WTC11 (cell line): ENCODE measurements around the gene VWA8. TPM values are rescaled to one million over a fixed set of nuclear protein-coding genes. Genes with fewer than 3 reads are reported as not detected.

ENCODE experiments used
- ATAC-seq: fragments of 200-7000 bp; cut with Tn5 transposase; 2 replicates; pipeline ENCODE4 v1.10.0; 2021; ENCODE audit warnings: mild to moderate bottlenecking, moderate library complexity
- CTCF ChIA-PET: fragments of 300-600 bp; sonication (Branson Sonifier 250); formaldehyde crosslinking; loops from one replicate; lab custom pipeline; 2021; ENCODE audit warnings: antibody characterized with exemption; lab: Charles Lee
- POLR2A ChIA-PET: fragments of 350-600 bp; sonication (Branson Sonifier 250); formaldehyde crosslinking; loops from one replicate; lab custom pipeline; 2021; ENCODE audit warnings: antibody characterized with exemption; lab: Charles Lee
- DNase-seq: peaks from one replicate; pipeline ENCODE4 v3.0.0; 2021; ENCODE audit warnings: low spot score
- H3K27ac Mint-ChIP-seq: 2 replicates; pipeline ENCODE4 v1.8.0; 2021; ENCODE audit warnings: mixed read lengths
- H3K27me3 Mint-ChIP-seq: 2 replicates; pipeline ENCODE4 v1.8.0; 2021; ENCODE audit warnings: low read depth, mild to moderate bottlenecking, moderate library complexity, mixed read lengths
- H3K36me3 Mint-ChIP-seq: 2 replicates; pipeline ENCODE4 v1.8.0; 2021; ENCODE audit warnings: mixed read lengths
- H3K4me1 Mint-ChIP-seq: 2 replicates; pipeline ENCODE4 v1.8.0; 2022; ENCODE audit warnings: mixed read lengths
- H3K4me3 Mint-ChIP-seq: 2 replicates; pipeline ENCODE4 v1.8.0; 2021; ENCODE audit warnings: mild to moderate bottlenecking, moderate library complexity, mixed read lengths
- H3K9me3 Mint-ChIP-seq: 2 replicates; pipeline ENCODE4 v1.8.0; 2021; ENCODE audit warnings: mixed read lengths
- ATF6 ChIP-seq: sonication (generic); formaldehyde crosslinking; IDR thresholded peaks from 2 replicates; pipeline ENCODE4 v1.8.1; 2023; ENCODE audit warnings: mild to moderate bottlenecking, missing genetic modification reagents
- GRHL2 ChIP-seq: fragments of 250-450 bp; sonication (Bioruptor Pico); IDR thresholded peaks from 2 replicates; pipeline ENCODE4 v1.8.0; 2022; ENCODE audit warnings: mild to moderate bottlenecking, moderate library complexity; ENCODE audit not compliant: insufficient replicate concordance, severe bottlenecking
- NR3C1 ChIP-seq: sonication (generic); formaldehyde crosslinking; conservative IDR thresholded peaks from 2 replicates; pipeline ENCODE4 v1.8.1; 2023; ENCODE audit warnings: low read depth, mild to moderate bottlenecking, missing genetic modification reagents
- SMAD3 ChIP-seq: sonication (generic); formaldehyde crosslinking; IDR thresholded peaks from 2 replicates; pipeline ENCODE4 v1.8.0; 2022; ENCODE audit warnings: missing genetic modification reagents, mild to moderate bottlenecking, borderline replicate concordance
- SMAD4 ChIP-seq: sonication (generic); formaldehyde crosslinking; IDR thresholded peaks from 2 replicates; pipeline ENCODE4 v1.8.0; 2022; ENCODE audit warnings: mild to moderate bottlenecking, missing genetic modification reagents
- SOX15 ChIP-seq: fragments of 250-450 bp; sonication (Bioruptor Pico); IDR thresholded peaks from 2 replicates; pipeline ENCODE4 v1.9.0; 2021; ENCODE audit warnings: mild to moderate bottlenecking
- STAT6 ChIP-seq: sonication (generic); formaldehyde crosslinking; conservative IDR thresholded peaks from 2 replicates; pipeline ENCODE4 v1.8.1; 2023; ENCODE audit warnings: mild to moderate bottlenecking, low read depth, missing genetic modification reagents, moderate library complexity
- USF2 ChIP-seq: sonication (generic); formaldehyde crosslinking; IDR thresholded peaks from 2 replicates; pipeline ENCODE4 v1.8.1; 2023; ENCODE audit warnings: mild to moderate bottlenecking, missing genetic modification reagents, moderate library complexity
- ZBTB21 ChIP-seq: sonication (generic); formaldehyde crosslinking; IDR thresholded peaks from 2 replicates; pipeline ENCODE4 v1.8.1; 2023; ENCODE audit warnings: mild to moderate bottlenecking, missing genetic modification reagents, borderline replicate concordance
- ZNF121 ChIP-seq: sonication (generic); formaldehyde crosslinking; IDR thresholded peaks from 2 replicates; pipeline ENCODE4 v1.8.0; 2023; ENCODE audit warnings: missing genetic modification reagents
- ZNF232 ChIP-seq: sonication (generic); formaldehyde crosslinking; IDR thresholded peaks from 2 replicates; pipeline ENCODE4 v1.8.0; 2022; ENCODE audit warnings: mild to moderate bottlenecking, missing genetic modification reagents
- ZNF281 ChIP-seq: sonication (generic); formaldehyde crosslinking; IDR thresholded peaks from 2 replicates; pipeline ENCODE4 v1.8.0; 2023; ENCODE audit warnings: mild to moderate bottlenecking, missing genetic modification reagents
- ZNF416 ChIP-seq: fragments of 250-450 bp; sonication (Bioruptor Pico); IDR thresholded peaks from 2 replicates; pipeline ENCODE4 v1.9.0; 2021; ENCODE audit warnings: mild to moderate bottlenecking, inconsistent platforms
- ZSCAN18 ChIP-seq: fragments of 250-450 bp; sonication (Bioruptor Pico); IDR thresholded peaks from 2 replicates; pipeline ENCODE4 v2.1.2; 2022; ENCODE audit warnings: mild to moderate bottlenecking, moderate library complexity
- total RNA-seq: library from RNA; stranded (reverse); gene quantifications from 3 replicates; pipeline ENCODE4 v1.2.3, GENCODE V29; 2021
- TF ChIP-seq, protein P1 (sequence below): sonication (generic); formaldehyde crosslinking; IDR thresholded peaks from 2 replicates; pipeline ENCODE4 v1.8.0; 2023; ENCODE audit warnings: missing genetic modification reagents
- TF ChIP-seq, protein P2 (sequence below): sonication (generic); formaldehyde crosslinking; IDR thresholded peaks from 2 replicates; pipeline ENCODE4 v1.8.0; 2022; ENCODE audit warnings: mild to moderate bottlenecking, missing genetic modification reagents
- TF ChIP-seq, protein P3 (sequence below): fragments of 250-450 bp; sonication (Bioruptor Pico); IDR thresholded peaks from 2 replicates; pipeline ENCODE4 v1.9.0; 2021; ENCODE audit warnings: mild to moderate bottlenecking

VWA8 gene
- total RNA-seq, 1 experiment from 2014 or later: 19.9 TPM

GRCh38 chr13:41608839-41609177 lies 352.1 kb downstream of the VWA8 start (continued):
- TF ChIP-seq, protein P1, sequence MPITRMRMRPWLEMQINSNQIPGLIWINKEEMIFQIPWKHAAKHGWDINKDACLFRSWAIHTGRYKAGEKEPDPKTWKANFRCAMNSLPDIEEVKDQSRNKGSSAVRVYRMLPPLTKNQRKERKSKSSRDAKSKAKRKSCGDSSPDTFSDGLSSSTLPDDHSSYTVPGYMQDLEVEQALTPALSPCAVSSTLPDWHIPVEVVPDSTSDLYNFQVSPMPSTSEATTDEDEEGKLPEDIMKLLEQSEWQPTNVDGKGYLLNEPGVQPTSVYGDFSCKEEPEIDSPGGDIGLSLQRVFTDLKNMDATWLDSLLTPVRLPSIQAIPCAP (CRISPR knock-in tag): no peak

DNA sequence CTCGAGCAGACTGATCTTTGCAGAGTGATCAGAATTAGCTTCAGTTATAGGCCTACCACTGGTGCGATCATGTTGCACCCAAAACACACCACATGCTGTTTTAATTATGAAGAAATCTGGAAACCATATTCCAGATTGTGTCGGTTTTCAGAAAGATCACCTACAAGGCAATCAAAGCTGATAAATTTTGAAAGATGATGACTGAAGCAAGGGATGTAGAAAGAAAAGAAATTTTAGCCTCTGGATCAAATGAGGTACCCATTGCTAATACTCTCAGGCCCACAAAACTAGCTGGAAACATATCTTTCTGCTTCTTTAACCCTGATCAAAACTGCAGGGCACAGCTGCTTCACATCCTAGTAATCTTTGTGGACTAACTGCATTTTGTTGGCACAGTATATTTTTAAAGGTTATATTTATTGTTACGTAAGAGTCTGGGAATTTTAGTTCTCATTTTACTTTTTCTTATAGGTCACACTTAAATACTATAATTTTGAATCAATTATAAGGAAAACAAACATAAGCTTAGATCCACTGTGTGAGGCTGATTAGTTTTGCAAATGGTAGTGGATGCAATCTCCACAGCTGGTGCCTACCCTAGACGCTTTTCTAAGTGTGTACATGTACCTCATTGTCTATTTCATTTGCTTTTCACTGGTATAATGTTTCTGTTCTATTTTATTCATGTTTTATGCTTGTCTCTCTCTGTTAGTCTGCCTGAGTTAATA lies 352.6 kb downstream of the VWA8 start:
- no peak for ATAC-seq
- CTCF ChIA-PET: no interaction called here
- TF ChIP-seq, protein P2, sequence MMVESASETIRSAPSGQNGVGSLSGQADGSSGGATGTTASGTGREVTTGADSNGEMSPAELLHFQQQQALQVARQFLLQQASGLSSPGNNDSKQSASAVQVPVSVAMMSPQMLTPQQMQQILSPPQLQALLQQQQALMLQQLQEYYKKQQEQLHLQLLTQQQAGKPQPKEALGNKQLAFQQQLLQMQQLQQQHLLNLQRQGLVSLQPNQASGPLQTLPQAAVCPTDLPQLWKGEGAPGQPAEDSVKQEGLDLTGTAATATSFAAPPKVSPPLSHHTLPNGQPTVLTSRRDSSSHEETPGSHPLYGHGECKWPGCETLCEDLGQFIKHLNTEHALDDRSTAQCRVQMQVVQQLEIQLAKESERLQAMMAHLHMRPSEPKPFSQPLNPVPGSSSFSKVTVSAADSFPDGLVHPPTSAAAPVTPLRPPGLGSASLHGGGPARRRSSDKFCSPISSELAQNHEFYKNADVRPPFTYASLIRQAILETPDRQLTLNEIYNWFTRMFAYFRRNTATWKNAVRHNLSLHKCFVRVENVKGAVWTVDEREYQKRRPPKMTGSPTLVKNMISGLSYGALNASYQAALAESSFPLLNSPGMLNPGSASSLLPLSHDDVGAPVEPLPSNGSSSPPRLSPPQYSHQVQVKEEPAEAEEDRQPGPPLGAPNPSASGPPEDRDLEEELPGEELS (CRISPR knock-in tag): no peak
- TF ChIP-seq NR3C1 (CRISPR knock-in tag) (no peak), GRHL2 (CRISPR knock-in tag) (no peak), STAT6 (CRISPR knock-in tag) (no peak), ZNF121 (CRISPR knock-in tag) (no peak), SMAD3 (CRISPR knock-in tag) (no peak), ZNF416 (CRISPR knock-in tag) (no peak), SMAD4 (no peak), ZSCAN18 (CRISPR knock-in tag) (no peak), ATF6 (CRISPR knock-in tag) (no peak), SOX15 (no peak), USF2 (no peak), ZBTB21 (CRISPR knock-in tag) (no peak), ZNF281 (CRISPR knock-in tag) (no peak), ZNF232 (no peak)
- TF ChIP-seq, protein P3, sequence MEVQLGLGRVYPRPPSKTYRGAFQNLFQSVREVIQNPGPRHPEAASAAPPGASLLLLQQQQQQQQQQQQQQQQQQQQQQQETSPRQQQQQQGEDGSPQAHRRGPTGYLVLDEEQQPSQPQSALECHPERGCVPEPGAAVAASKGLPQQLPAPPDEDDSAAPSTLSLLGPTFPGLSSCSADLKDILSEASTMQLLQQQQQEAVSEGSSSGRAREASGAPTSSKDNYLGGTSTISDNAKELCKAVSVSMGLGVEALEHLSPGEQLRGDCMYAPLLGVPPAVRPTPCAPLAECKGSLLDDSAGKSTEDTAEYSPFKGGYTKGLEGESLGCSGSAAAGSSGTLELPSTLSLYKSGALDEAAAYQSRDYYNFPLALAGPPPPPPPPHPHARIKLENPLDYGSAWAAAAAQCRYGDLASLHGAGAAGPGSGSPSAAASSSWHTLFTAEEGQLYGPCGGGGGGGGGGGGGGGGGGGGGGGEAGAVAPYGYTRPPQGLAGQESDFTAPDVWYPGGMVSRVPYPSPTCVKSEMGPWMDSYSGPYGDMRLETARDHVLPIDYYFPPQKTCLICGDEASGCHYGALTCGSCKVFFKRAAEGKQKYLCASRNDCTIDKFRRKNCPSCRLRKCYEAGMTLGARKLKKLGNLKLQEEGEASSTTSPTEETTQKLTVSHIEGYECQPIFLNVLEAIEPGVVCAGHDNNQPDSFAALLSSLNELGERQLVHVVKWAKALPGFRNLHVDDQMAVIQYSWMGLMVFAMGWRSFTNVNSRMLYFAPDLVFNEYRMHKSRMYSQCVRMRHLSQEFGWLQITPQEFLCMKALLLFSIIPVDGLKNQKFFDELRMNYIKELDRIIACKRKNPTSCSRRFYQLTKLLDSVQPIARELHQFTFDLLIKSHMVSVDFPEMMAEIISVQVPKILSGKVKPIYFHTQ (CRISPR knock-in tag): no peak

More for the DNA sequence above, 352.6 kb downstream of the VWA8 start:
- Mint-ChIP-seq H3K9me3 (no peaks in the 10 kb centered on the region), H3K4me1 (no peaks in the 10 kb centered on the region), H3K4me3 (no peak overlapping the region), H3K27ac (no peak overlapping the region), H3K36me3 (peaks cover 5% of the 10 kb centered on the region), H3K27me3 (no peaks in the 10 kb centered on the region)
- DNase-seq: no peak
- POLR2A ChIA-PET: no interaction called here
